Gastroesophageal sphincter (tissue), 3 donors: ENCODE data around the gene ANKRD30BL.
"Not testable (repeated sequence)": the region's sequence is repeated elsewhere in the genome, so short reads cannot be mapped to it uniquely, and the experiment has no call there.

Source experiments
- POLR2AphosphoS5 ChIP-seq: sonication (generic); formaldehyde crosslinking; IDR thresholded peaks from one replicate; pipeline ENCODE4 v1.6.1; 2017; ENCODE audit warnings: antibody characterized with exemption
- TF ChIP-seq, protein P1 (sequence below), 4 experiments: fragments of 200-600 bp in 2 of 4; fragments of 450-650 bp in 2 of 4; sonication (generic) in 1 of 4; IDR thresholded peaks; one replicate each; pipeline ENCODE4 v1.5.1; 2017 to 2019; ENCODE audit warnings: antibody characterized with exemption in 4 of 4, mild to moderate bottlenecking in 2 of 4, moderate library complexity in 2 of 4

DNA sequence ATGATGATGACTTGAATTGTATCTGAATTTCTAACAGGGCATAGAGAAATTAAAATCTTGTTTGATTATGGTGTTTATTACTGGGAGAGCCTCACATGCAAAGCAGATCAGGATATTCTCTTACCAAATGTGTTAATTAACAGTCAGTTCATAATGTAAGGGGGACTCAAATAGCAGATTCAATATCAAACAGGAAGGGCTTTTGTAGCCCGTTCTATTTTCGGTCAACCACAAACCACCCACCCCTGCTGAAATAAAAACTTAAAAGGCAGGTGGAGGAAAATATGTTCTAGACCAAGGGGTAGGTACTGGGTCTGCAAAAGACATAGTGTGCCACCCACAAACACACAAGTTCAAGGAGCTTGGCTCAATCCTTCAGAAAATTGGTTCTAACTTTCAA, 41.1 kb upstream of the ANKRD30BL start:
- TF ChIP-seq, protein P1, sequence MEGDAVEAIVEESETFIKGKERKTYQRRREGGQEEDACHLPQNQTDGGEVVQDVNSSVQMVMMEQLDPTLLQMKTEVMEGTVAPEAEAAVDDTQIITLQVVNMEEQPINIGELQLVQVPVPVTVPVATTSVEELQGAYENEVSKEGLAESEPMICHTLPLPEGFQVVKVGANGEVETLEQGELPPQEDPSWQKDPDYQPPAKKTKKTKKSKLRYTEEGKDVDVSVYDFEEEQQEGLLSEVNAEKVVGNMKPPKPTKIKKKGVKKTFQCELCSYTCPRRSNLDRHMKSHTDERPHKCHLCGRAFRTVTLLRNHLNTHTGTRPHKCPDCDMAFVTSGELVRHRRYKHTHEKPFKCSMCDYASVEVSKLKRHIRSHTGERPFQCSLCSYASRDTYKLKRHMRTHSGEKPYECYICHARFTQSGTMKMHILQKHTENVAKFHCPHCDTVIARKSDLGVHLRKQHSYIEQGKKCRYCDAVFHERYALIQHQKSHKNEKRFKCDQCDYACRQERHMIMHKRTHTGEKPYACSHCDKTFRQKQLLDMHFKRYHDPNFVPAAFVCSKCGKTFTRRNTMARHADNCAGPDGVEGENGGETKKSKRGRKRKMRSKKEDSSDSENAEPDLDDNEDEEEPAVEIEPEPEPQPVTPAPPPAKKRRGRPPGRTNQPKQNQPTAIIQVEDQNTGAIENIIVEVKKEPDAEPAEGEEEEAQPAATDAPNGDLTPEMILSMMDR (IDR thresholded peaks at IDR 0.05): not testable (repeated sequence)
- TF ChIP-seq POLR2AphosphoS5: not testable (repeated sequence)
